Measurements from ENCODE around the gene HNRNPA1L2.

- no peak for TF ChIP-seq CTCF (IDR thresholded peaks at IDR 0.05)
- no peak for TF ChIP-seq POLR2AphosphoS5 (IDR thresholded peaks at IDR 0.05; ENCODE audit: insufficient read depth in 1 of 2, low read depth in 1 of 2)
Measured at GRCh38 chr13:52651897-52652195, 9.6 kb downstream of the HNRNPA1L2 start.

Measured in vagina (tissue), 2 donors.